ENCODE measurements around the gene EXOC3L1.

- no peak for TF ChIP-seq NR2C2 (CRISPR knock-in tag; IDR thresholded peaks at IDR 0.05; ENCODE audit: borderline replicate concordance)
- no peak for TF ChIP-seq ZNF891 (CRISPR knock-in tag; IDR thresholded peaks at IDR 0.05)
- TF ChIP-seq HCFC1 (IDR thresholded peaks at IDR 0.05; ENCODE audit: low read depth, low read length) = no peak
- TF ChIP-seq, protein P1, sequence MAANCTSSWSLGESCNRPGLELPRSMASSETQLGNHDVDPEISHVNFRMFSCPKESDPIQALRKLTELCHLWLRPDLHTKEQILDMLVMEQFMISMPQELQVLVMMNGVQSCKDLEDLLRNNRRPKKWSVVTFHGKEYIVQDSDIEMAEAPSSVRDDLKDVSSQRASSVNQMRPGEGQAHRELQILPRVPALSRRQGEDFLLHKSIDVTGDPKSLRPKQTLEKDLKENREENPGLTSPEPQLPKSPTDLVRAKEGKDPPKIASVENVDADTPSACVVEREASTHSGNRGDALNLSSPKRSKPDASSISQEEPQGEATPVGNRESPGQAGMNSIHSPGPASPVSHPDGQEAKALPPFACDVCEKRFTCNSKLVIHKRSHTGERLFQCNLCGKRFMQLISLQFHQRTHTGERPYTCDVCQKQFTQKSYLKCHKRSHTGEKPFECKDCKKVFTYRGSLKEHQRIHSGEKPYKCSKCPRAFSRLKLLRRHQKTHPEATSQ (CRISPR knock-in tag; IDR thresholded peaks at IDR 0.05; ENCODE audit: borderline replicate concordance) = no peak
- TF ChIP-seq ASH2L (IDR thresholded peaks at IDR 0.05; ENCODE audit: insufficient read length, low read depth, low read length) = no peak
- no peak for TF ChIP-seq ZBTB37 (CRISPR knock-in tag; IDR thresholded peaks at IDR 0.05)
- no peak for TF ChIP-seq USF2 (IDR thresholded peaks at IDR 0.05; ENCODE audit: low read depth, low read length)
- no peak for TF ChIP-seq USF2 (CRISPR knock-in tag; IDR thresholded peaks at IDR 0.05; ENCODE audit: borderline replicate concordance)
- TF ChIP-seq, protein P2, sequence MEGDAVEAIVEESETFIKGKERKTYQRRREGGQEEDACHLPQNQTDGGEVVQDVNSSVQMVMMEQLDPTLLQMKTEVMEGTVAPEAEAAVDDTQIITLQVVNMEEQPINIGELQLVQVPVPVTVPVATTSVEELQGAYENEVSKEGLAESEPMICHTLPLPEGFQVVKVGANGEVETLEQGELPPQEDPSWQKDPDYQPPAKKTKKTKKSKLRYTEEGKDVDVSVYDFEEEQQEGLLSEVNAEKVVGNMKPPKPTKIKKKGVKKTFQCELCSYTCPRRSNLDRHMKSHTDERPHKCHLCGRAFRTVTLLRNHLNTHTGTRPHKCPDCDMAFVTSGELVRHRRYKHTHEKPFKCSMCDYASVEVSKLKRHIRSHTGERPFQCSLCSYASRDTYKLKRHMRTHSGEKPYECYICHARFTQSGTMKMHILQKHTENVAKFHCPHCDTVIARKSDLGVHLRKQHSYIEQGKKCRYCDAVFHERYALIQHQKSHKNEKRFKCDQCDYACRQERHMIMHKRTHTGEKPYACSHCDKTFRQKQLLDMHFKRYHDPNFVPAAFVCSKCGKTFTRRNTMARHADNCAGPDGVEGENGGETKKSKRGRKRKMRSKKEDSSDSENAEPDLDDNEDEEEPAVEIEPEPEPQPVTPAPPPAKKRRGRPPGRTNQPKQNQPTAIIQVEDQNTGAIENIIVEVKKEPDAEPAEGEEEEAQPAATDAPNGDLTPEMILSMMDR (CRISPR knock-in tag; IDR thresholded peaks at IDR 0.05) = 0 out of 2 replicates have a peak, but pooled peaks have one; percentile 3
These were observed 16.6 kb downstream of the EXOC3L1 start for GRCh38 chr16:67173323-67173722.

Measured in HepG2 (cell line).